Measurements from ENCODE around the gene AEN.

AEN gene

DNA sequence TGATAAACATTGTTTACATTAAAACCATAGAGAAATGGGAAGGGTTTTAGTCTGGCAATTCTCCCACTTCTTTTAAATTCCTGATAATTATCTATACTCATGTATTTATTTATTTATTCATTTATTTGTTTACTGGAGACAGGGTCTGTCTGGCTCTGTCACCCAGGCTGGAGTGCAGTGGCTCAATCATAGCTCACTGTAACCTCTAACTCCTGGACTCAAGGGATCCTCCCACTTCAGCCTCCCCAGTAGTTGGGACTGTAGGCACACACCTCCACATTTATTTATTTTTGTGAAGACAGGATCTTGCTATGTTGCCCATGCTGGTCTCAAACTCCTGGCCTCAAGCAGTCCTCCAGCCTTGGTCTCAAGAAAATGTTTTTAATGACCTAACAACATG is 2.5 kb upstream of the AEN start:
- peak in 1 of 2 experiments; percentile 23 for DNase-seq (ENCODE audit: low spot score in 2 of 2)
- no peaks in the 10 kb centered on the region for H3K9me3 ChIP-seq
- no peak overlapping the region for H3K4me3 ChIP-seq
- in situ Hi-C loops (cut with MboI; ENCODE audit: low sequenced_read_pairs): loop anchor here (5.0 kb wide), 2 partner anchors 81 to 141 kb away; no protein-coding TSS in a partner anchor
- peaks cover 25% of the 10 kb centered on the region for H3K36me3 ChIP-seq (replicated peaks)
- no peaks in the 10 kb centered on the region for H3K27me3 ChIP-seq (ENCODE audit: low read depth)
- peaks cover 75% of the 10 kb centered on the region for H3K4me1 ChIP-seq

DNA sequence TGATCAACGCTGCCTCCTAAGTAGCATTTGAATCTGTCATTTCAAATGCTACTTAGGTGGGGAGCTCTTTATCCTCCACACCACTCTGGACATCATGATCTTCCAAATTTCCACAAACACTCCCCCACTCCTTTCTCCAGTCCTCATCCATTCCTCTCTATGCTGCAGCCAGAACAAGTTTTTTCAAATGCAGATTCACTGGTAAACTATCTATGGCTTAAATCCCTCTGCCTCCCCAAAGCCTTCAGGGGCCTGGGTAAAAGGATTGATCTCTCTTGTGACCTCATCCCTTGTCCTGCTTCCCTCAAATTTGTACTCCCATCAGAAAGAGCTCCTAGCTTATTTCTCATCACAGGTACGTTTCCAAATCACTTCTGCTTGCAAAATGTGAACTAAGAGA is 1.3 kb upstream of the AEN start:
- in situ Hi-C loops (cut with MboI; ENCODE audit: low sequenced_read_pairs): loop anchor here (5.0 kb wide), 2 partner anchors 82 to 142 kb away; no protein-coding TSS in a partner anchor
- peaks cover 36% of the 10 kb centered on the region for H3K36me3 ChIP-seq (replicated peaks)
- H3K27me3 ChIP-seq (ENCODE audit: low read depth): no peaks in the 10 kb centered on the region
- no peak overlapping the region for H3K4me3 ChIP-seq
- peaks cover 75% of the 10 kb centered on the region for H3K4me1 ChIP-seq
- H3K9me3 ChIP-seq: no peaks in the 10 kb centered on the region
- peak; percentile 74 to 97 for DNase-seq (ENCODE audit: low spot score in 2 of 2)

DNA sequence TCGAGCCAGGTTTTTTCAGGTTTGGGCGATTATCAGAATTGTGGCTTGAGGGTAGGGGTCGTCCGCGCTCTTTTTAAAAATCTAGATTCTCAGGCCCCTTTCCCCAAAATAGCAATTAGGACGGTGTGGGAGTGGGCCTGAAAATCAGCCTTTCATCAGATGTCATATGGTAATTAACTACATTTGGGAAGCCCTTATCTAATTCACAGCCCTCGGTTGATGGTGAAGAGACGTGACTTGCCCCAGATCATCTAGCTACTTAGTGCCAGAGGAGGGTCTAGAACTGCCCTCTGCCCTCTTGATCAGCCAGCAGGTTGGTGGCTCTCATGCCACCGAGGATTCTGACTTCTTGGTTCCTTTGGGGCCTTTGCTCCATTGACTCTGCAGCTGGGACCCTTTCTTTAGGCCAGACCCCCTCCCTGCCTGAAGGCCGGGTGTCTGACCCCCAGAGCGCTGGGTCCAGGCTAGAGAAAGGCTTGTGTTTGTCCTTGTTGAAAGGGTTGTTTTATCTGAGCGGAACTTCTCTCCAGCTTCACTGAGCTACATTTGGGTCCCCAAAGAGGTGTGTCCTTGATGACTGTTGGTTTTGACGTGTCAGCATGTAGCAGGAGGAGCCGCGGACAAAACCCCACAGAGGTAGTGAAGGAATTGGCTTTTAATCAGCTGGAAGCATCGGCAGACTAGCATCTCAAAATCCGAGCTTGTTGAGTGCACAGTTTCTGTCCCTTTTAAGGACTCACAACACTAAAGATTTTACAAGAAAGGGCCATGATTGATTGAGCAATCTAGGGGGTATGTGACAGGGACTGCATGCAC is 857 bp downstream of the AEN start:
- H3K27me3 ChIP-seq (ENCODE audit: low read depth): no peaks in the 10 kb centered on the region
- in situ Hi-C loops (cut with MboI; ENCODE audit: low sequenced_read_pairs): no loop called here
- peaks cover 61% of the 10 kb centered on the region for H3K4me1 ChIP-seq
- peak overlapping the region; percentile 88 for H3K4me3 ChIP-seq
- no peaks in the 10 kb centered on the region for H3K9me3 ChIP-seq
- H3K36me3 ChIP-seq (replicated peaks): peaks cover 56% of the 10 kb centered on the region
- DNase-seq (ENCODE audit: low spot score in 2 of 2): peak; percentile 70 to 74

DNA sequence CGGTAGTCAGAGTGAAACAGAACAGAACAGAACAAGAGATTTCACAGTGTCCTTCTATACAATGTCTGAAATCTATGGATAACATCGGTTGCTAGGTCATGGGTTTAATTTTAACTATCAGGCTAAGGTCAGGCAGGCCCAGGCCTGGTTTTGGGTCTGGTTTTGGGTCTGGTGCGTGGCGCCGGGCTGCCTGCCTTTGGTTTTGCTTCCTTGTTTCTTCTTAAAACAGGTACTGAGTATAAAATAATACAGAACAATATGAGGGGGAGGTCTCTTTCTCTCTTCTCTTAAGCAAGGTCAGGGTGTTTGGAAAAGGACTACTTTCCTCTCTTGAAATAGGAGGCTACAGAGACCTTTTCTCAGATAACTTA is 1.4 kb downstream of the AEN start:
- peak in 1 of 2 experiments; percentile 24 for DNase-seq (ENCODE audit: low spot score in 2 of 2)
- Histone ChIP-seq H3K9me3 (no peaks in the 10 kb centered on the region), H3K4me1 (peaks cover 55% of the 10 kb centered on the region), H3K4me3 (peak overlapping the region; percentile 88), H3K36me3 (replicated peaks) (peaks cover 62% of the 10 kb centered on the region), H3K27me3 (ENCODE audit: low read depth) (no peaks in the 10 kb centered on the region)
- in situ Hi-C loops (cut with MboI; ENCODE audit: low sequenced_read_pairs): no loop called here

DNA sequence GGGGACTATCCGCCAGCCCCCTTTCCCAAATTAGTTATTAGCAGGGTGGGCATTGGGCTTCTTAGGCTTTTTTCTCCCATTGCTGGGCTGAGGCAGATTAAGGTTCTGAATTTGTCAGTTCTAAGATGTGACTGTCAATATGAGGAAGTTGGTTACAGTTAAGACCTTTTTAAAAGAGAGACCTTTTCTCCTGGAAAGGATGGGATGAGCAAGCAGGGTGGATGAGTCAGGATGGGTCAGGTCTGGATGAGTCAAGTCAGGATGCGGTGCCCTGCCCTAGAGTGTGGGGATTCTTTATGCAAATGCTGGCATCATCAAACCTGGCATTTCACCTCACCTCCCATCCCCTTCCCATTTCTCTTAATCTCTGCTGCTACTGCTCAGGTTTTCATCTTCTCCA is 1.9 kb downstream of the AEN start:
- Histone ChIP-seq H3K4me3 (peak overlapping the region; percentile 88), H3K9me3 (no peaks in the 10 kb centered on the region), H3K36me3 (replicated peaks) (peaks cover 67% of the 10 kb centered on the region), H3K4me1 (peaks cover 51% of the 10 kb centered on the region), H3K27me3 (ENCODE audit: low read depth) (no peaks in the 10 kb centered on the region)
- in situ Hi-C loops (cut with MboI; ENCODE audit: low sequenced_read_pairs): no loop called here
- DNase-seq (ENCODE audit: low spot score in 2 of 2): peak in 1 of 2 experiments; percentile 29

DNA sequence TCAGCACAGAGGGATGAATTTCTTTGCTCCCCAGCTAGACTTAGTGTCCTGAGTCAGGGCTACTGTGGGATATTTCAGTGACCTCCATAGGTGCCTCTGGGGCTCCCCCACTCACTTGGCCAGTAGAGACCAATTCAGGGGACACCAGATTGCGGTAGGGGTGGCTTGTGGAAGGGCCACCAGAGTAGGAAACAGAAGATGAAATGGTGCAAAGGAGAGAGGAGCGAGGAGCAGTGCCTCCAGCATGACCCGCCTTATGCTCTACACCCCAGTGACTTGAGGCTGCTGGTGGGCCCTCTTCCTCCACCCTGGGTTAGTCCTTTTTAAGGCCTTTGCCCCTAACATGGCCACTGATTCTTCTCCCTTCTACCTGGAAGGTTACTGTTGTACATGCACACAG is 2.5 kb downstream of the AEN start:
- H3K4me3 ChIP-seq: peak overlapping the region; percentile 88
- in situ Hi-C loops (cut with MboI; ENCODE audit: low sequenced_read_pairs): no loop called here

DNA sequence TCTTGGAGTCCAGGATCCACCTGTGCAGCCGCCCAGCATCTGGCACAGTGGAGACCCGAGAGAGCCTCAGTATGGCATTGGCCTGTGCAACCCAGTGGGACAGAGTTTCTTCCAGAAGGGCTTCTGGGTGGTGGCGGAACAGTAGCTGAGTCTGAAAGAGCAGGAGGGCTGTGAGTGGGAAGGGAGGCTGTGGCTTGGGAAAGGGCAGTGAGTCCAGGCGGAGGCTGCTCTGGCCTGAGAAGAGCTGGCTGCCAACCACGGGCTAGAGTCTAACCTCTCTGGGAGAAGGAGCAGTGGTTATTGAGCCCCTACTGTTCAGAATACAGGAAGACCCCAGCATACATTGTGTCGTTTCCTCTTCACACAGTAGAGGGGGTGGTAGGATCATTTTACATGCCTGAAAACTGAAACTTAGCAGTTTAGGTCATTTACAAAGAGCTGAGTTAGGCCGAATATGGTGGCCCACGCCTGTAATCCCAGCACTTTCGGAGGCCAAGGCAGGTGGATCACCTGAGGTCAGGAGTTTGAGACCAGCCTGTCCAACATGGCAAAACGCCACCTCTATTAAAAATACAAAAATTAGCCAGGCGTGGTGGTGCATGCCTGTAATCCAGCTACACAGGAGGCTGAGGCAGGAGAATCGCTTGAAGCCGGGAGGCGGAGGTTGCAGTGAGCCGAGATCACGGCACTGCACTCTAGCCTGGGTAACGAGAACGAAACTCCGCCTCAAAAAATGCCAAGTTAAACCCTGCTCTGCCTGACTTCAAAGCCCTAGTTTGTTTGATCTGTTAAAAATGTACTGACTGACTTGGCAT is 3.2 kb downstream of the AEN start:
- DNase-seq (ENCODE audit: low spot score in 2 of 2): peak; percentile 59 to 75
- Histone ChIP-seq H3K27me3 (ENCODE audit: low read depth) (no peaks in the 10 kb centered on the region), H3K4me3 (peak overlapping the region; percentile 88), H3K9me3 (no peaks in the 10 kb centered on the region), H3K4me1 (peaks cover 38% of the 10 kb centered on the region), H3K36me3 (replicated peaks) (peaks cover 80% of the 10 kb centered on the region)
- in situ Hi-C loops (cut with MboI; ENCODE audit: low sequenced_read_pairs): no loop called here

More for the DNA sequence above, 2.5 kb downstream of the AEN start:
- DNase-seq (ENCODE audit: low spot score in 2 of 2): peak in 1 of 2 experiments; percentile 32
- Histone ChIP-seq H3K4me1 (peaks cover 45% of the 10 kb centered on the region), H3K9me3 (no peaks in the 10 kb centered on the region), H3K27me3 (ENCODE audit: low read depth) (no peaks in the 10 kb centered on the region), H3K36me3 (replicated peaks) (peaks cover 72% of the 10 kb centered on the region)

DNA sequence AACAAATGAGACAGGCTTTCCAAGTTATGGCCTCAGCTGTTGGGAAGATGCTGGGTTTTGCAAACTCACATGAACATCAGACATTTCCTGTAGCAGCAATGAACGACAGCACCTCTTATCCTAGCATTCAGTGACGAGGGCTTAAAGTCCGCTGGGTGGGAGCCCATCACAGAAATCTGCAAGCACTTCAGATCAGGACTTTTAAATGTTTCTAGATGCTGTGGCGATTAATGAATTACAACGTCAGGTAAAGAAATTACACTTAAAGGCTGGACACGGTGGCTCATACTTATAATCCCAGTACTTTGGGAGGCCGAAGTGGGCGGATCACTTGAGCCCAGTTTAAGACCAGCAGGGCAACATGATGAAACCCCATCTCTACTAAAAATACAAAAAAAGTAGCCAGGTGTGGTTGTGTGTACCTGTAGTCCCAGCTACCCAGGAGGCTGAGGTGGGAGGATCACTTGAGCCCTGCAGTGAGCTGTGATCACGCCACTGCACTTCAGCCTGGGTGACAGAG is 3.9 kb downstream of the AEN start:
- H3K4me1 ChIP-seq: peaks cover 31% of the 10 kb centered on the region
- H3K36me3 ChIP-seq (replicated peaks): peaks cover 86% of the 10 kb centered on the region
- H3K9me3 ChIP-seq: no peaks in the 10 kb centered on the region
- peak in 1 of 2 experiments; percentile 8 for DNase-seq (ENCODE audit: low spot score in 2 of 2)
- no peak overlapping the region for H3K4me3 ChIP-seq
- H3K27me3 ChIP-seq (ENCODE audit: low read depth): no peaks in the 10 kb centered on the region
- in situ Hi-C loops (cut with MboI; ENCODE audit: low sequenced_read_pairs): no loop called here

DNA sequence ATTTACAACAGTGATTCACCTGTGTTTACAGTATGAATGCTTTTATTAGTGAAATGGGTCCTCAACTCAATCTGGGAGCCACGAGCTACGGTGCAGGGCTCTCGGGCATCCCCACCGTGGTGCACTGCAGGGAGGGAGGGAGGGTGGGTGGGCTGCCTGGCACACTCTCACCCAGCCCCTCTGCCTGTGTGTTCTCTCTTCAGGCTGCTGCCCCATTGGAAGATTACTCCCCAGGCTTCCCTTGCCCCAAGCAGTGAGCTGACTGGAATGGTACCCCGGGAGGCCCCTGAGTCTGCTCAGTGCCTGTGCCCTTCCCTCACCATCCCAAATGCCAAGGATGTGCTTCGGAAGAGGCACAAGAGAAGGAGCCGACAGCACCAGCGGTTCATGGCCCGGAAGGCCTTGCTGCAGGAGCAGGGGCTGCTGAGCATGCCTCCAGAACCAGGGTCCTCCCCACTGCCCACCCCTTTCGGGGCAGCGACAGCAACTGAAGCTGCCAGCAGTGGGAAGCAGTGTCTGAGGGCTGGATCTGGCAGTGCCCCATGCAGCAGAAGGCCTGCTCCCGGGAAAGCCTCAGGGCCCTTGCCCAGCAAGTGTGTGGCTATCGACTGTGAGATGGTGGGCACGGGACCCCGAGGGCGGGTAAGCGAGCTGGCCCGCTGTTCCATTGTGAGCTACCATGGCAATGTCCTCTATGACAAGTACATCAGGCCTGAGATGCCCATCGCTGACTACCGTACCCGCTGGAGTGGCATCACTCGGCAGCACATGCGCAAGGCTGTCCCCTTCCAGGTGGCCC is 5.0 kb downstream of the AEN start:
- in situ Hi-C loops (cut with MboI; ENCODE audit: low sequenced_read_pairs): no loop called here
- Histone ChIP-seq H3K9me3 (no peaks in the 10 kb centered on the region), H3K27me3 (ENCODE audit: low read depth) (no peaks in the 10 kb centered on the region), H3K36me3 (replicated peaks) (peaks cover 98% of the 10 kb centered on the region), H3K4me3 (no peak overlapping the region), H3K4me1 (peaks cover 22% of the 10 kb centered on the region)
- peak in 1 of 2 experiments; percentile 7 for DNase-seq (ENCODE audit: low spot score in 2 of 2)

DNA sequence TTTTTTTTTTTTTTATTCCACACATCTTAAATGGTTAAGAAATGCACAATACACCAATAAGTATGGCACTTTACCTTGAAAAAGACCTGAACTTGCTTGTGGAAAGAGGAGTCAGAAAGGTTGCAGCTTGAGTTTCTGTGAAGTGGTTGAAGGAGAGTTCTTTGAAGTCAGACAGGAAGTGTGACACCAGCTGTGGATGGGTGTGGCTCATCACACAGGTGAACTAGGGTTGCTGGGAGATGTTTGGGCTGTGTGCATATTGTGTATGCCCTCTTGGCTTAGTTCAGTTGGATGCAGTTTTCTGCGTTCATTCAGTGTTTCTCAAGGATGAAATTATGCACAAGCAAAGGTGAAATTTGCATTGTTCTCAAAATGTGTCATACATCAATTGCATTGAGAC is 6.3 kb downstream of the AEN start:
- peaks cover 98% of the 10 kb centered on the region for H3K36me3 ChIP-seq (replicated peaks)
- DNase-seq (ENCODE audit: low spot score in 2 of 2): no peak
- in situ Hi-C loops (cut with MboI; ENCODE audit: low sequenced_read_pairs): no loop called here
- peaks cover 22% of the 10 kb centered on the region for H3K4me1 ChIP-seq
- H3K27me3 ChIP-seq (ENCODE audit: low read depth): no peaks in the 10 kb centered on the region
- H3K4me3 ChIP-seq: no peak overlapping the region
- no peaks in the 10 kb centered on the region for H3K9me3 ChIP-seq

DNA sequence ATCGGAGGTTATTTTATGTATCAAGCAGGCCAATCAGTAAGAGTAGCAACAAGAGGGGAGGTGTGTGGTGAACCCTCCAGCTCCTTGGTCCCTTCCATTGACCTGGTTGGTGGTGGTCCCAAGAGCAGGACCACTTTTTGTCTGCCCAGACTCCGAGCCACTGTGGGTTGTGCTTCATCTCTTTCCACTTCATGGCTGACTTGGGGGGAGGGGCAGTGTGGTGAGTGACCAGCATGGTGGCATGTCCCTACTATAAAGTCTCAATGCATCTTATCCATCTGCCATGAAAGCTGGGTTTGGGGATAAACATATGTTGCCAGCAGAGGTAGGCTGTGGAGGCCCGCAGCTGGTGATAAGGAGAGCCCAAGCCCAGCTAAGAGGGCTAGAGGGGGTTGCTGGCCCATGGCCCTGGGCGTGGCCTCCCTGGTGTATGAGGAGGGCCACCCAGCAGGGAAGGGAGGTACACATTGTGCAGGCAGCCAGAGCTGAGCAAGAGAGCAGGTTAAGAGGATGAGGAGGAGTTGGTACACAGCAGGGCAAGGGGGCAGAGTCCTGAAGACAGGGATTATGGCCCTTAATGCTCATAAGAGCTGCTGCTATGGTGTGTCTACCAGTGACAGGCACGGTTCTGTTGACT is 7.0 kb downstream of the AEN start:
- DNase-seq (ENCODE audit: low spot score in 2 of 2): no peak
- peaks cover 98% of the 10 kb centered on the region for H3K36me3 ChIP-seq (replicated peaks)

DNA sequence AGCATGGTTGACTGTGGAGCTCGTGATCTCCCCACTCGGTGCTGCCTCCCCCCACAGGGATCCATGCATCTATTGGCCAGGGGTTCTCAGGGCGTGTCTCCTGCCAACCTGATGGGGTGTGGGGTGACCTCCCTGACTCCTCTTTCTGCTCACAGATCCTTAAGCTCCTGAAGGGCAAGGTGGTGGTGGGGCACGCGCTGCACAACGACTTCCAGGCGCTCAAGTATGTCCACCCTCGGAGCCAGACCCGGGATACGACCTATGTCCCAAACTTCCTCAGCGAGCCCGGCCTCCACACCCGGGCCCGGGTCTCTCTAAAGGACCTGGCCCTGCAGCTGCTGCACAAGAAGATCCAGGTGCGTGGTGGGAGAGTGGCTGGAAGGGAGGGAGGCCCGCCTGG is 7.9 kb downstream of the AEN start:
- Histone ChIP-seq H3K4me1 (peaks cover 9% of the 10 kb centered on the region), H3K9me3 (no peaks in the 10 kb centered on the region), H3K27me3 (ENCODE audit: low read depth) (no peaks in the 10 kb centered on the region), H3K4me3 (no peak overlapping the region), H3K36me3 (replicated peaks) (peaks cover 94% of the 10 kb centered on the region)
- in situ Hi-C loops (cut with MboI; ENCODE audit: low sequenced_read_pairs): no loop called here
- no peak for DNase-seq (ENCODE audit: low spot score in 2 of 2)

More for the DNA sequence above, 7.0 kb downstream of the AEN start:
- no peaks in the 10 kb centered on the region for H3K9me3 ChIP-seq
- no peak overlapping the region for H3K4me3 ChIP-seq
- peaks cover 18% of the 10 kb centered on the region for H3K4me1 ChIP-seq
- no peaks in the 10 kb centered on the region for H3K27me3 ChIP-seq (ENCODE audit: low read depth)
- in situ Hi-C loops (cut with MboI; ENCODE audit: low sequenced_read_pairs): no loop called here

Data from HAP-1 (cell line).